ENCODE measurements around the gene RPL5.

DNA sequence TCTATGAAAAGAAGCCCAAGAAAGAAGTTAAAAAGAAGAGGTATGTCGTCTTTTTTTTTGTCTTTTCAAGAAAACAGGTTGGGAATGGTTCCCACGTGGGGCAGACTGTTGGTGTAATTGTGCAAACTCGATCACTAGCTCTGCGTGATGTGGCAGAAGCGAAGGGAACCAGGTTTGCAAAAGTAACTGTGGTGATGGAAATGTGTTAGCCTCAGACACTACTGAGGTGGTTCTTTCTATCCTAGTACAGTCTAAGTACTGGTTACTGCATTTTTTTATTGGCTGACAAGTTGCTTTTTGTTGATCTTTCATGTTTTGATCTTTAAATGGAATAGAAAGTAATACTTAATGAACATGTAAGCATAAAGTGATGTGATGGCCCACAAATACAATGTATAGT lies 8.8 kb downstream of the RPL5 start:
- TF ChIP-seq, protein P1, sequence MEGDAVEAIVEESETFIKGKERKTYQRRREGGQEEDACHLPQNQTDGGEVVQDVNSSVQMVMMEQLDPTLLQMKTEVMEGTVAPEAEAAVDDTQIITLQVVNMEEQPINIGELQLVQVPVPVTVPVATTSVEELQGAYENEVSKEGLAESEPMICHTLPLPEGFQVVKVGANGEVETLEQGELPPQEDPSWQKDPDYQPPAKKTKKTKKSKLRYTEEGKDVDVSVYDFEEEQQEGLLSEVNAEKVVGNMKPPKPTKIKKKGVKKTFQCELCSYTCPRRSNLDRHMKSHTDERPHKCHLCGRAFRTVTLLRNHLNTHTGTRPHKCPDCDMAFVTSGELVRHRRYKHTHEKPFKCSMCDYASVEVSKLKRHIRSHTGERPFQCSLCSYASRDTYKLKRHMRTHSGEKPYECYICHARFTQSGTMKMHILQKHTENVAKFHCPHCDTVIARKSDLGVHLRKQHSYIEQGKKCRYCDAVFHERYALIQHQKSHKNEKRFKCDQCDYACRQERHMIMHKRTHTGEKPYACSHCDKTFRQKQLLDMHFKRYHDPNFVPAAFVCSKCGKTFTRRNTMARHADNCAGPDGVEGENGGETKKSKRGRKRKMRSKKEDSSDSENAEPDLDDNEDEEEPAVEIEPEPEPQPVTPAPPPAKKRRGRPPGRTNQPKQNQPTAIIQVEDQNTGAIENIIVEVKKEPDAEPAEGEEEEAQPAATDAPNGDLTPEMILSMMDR (IDR thresholded peaks at IDR 0.05 in 4 of 5, conservative IDR thresholded peaks at IDR 0.05 in 1 of 5), result no peak
- no peak for TF ChIP-seq POLR2A (IDR thresholded peaks at IDR 0.05)

Data from gastrocnemius medialis (tissue), 4 donors.